Duodenal mucosa (tissue), 2 donors: Measurements from ENCODE around the gene KRTAP10-3.

Experiments
- H3K27ac ChIP-seq: one replicate; pipeline ENCODE4 v1.7.0; 2013; ENCODE audit warnings: low read depth, low read length
- H3K27me3 ChIP-seq, 2 donors: one replicate each; pipeline ENCODE4 v1.7.0; 2013; ENCODE audit warnings: low read length in 2 of 2, control low read depth in 1 of 2; ENCODE audit not compliant: insufficient read depth in 2 of 2, control insufficient read depth in 1 of 2
- H3K36me3 ChIP-seq, 2 donors: one replicate each; pipeline ENCODE4 v1.7.0; 2013; ENCODE audit warnings: low read length in 2 of 2, control low read depth in 1 of 2; ENCODE audit not compliant: insufficient read depth in 2 of 2, control insufficient read depth in 1 of 2
- H3K4me1 ChIP-seq, 2 donors: one replicate each; pipeline ENCODE4 v1.7.0; 2013; ENCODE audit warnings: low read length in 2 of 2, control low read depth in 1 of 2; ENCODE audit not compliant: insufficient read depth in 2 of 2, control insufficient read depth in 1 of 2
- H3K4me3 ChIP-seq, 2 donors: one replicate each; pipeline ENCODE4 v1.7.0; 2013; ENCODE audit warnings: low read length in 2 of 2, low read depth in 1 of 2
- H3K9ac ChIP-seq, 2 donors: one replicate each; pipeline ENCODE4 v1.7.0; 2013; ENCODE audit warnings: low read length in 2 of 2, low read depth in 1 of 2
- H3K9me3 ChIP-seq, 2 donors: one replicate each; pipeline ENCODE4 v1.7.0; 2013; ENCODE audit warnings: low read length in 2 of 2, control low read depth in 1 of 2; ENCODE audit not compliant: control insufficient read depth in 1 of 2

KRTAP10-3 gene

GRCh38 chr21:44516828-44517174 is 41.8 kb downstream of the KRTAP10-3 start:
- Histone ChIP-seq H3K36me3 (no peaks in the 10 kb centered on the region), H3K27me3 (no peaks in the 10 kb centered on the region), H3K4me3 (no peak overlapping the region), H3K9ac (no peak overlapping the region), H3K27ac (no peak overlapping the region), H3K4me1 (no peaks in the 10 kb centered on the region), H3K9me3 (no peaks in the 10 kb centered on the region)

GRCh38 chr21:44516342-44516741 is 42.3 kb downstream of the KRTAP10-3 start:
- H3K4me1 ChIP-seq = no peaks in the 10 kb centered on the region
- no peaks in the 10 kb centered on the region for H3K36me3 ChIP-seq
- H3K27me3 ChIP-seq = no peaks in the 10 kb centered on the region
- no peaks in the 10 kb centered on the region for H3K9me3 ChIP-seq
- H3K27ac ChIP-seq = no peak overlapping the region
- H3K4me3 ChIP-seq = no peak overlapping the region
- H3K9ac ChIP-seq = no peak overlapping the region

- Histone ChIP-seq H3K4me3 (no peak overlapping the region), H3K9ac (no peak overlapping the region), H3K4me1 (peaks cover 5 to 7% of the 10 kb centered on the region in 2 donors), H3K9me3 (no peaks in the 10 kb centered on the region), H3K36me3 (no peaks in the 10 kb centered on the region), H3K27ac (no peak overlapping the region), H3K27me3 (no peaks in the 10 kb centered on the region)
Observed at GRCh38 chr21:44515359-44516165, 43.0 kb downstream of the KRTAP10-3 start.

- H3K9ac ChIP-seq = no peak overlapping the region
- no peaks in the 10 kb centered on the region for H3K36me3 ChIP-seq
Observed at GRCh38 chr21:44514746-44515358, 43.7 kb downstream of the KRTAP10-3 start.

GRCh38 chr21:44514218-44514520 is 44.4 kb downstream of the KRTAP10-3 start:
- no peaks in the 10 kb centered on the region for H3K36me3 ChIP-seq
- H3K27ac ChIP-seq = no peak overlapping the region
- H3K9me3 ChIP-seq = no peaks in the 10 kb centered on the region
- H3K9ac ChIP-seq = no peak overlapping the region
- H3K4me1 ChIP-seq = peaks cover 12 to 16% of the 10 kb centered on the region in 2 donors
- H3K4me3 ChIP-seq = no peak overlapping the region
- no peaks in the 10 kb centered on the region for H3K27me3 ChIP-seq

More at GRCh38 chr21:44514746-44515358, 43.7 kb downstream of the KRTAP10-3 start:
- Histone ChIP-seq H3K9me3 (no peaks in the 10 kb centered on the region), H3K4me1 (peaks cover 12 to 13% of the 10 kb centered on the region in 2 donors), H3K4me3 (no peak overlapping the region), H3K27ac (no peak overlapping the region), H3K27me3 (no peaks in the 10 kb centered on the region)

- H3K27ac ChIP-seq = no peak overlapping the region
- no peaks in the 10 kb centered on the region for H3K9me3 ChIP-seq
- H3K27me3 ChIP-seq = peaks cover 0 to 2% of the 10 kb centered on the region in 2 donors
- H3K9ac ChIP-seq = no peak overlapping the region
- no peaks in the 10 kb centered on the region for H3K36me3 ChIP-seq
- no peak overlapping the region for H3K4me3 ChIP-seq
- peaks cover 12 to 16% of the 10 kb centered on the region in 2 donors for H3K4me1 ChIP-seq
Observed at GRCh38 chr21:44513389-44514217, 45.0 kb downstream of the KRTAP10-3 start.

- H3K27me3 ChIP-seq = peaks cover 0 to 4% of the 10 kb centered on the region in 2 donors
- H3K36me3 ChIP-seq = no peaks in the 10 kb centered on the region
- no peak overlapping the region for H3K9ac ChIP-seq
Observed at GRCh38 chr21:44512496-44513388, 45.9 kb downstream of the KRTAP10-3 start.

GRCh38 chr21:44511938-44512275 is 46.7 kb downstream of the KRTAP10-3 start:
- Histone ChIP-seq H3K4me1 (peaks cover 12 to 16% of the 10 kb centered on the region in 2 donors), H3K9me3 (no peaks in the 10 kb centered on the region), H3K27ac (no peak overlapping the region), H3K36me3 (no peaks in the 10 kb centered on the region), H3K27me3 (peaks cover 0 to 4% of the 10 kb centered on the region in 2 donors), H3K4me3 (no peak overlapping the region), H3K9ac (no peak overlapping the region)

More at GRCh38 chr21:44512496-44513388, 45.9 kb downstream of the KRTAP10-3 start:
- Histone ChIP-seq H3K4me1 (peaks cover 12 to 16% of the 10 kb centered on the region in 2 donors), H3K27ac (no peak overlapping the region), H3K4me3 (no peak overlapping the region), H3K9me3 (no peaks in the 10 kb centered on the region)

GRCh38 chr21:44511219-44511937 is 47.2 kb downstream of the KRTAP10-3 start:
- peaks cover 0 to 4% of the 10 kb centered on the region in 2 donors for H3K27me3 ChIP-seq
- H3K9ac ChIP-seq = no peak overlapping the region
- peaks cover 12 to 16% of the 10 kb centered on the region in 2 donors for H3K4me1 ChIP-seq
- no peak overlapping the region for H3K27ac ChIP-seq
- H3K9me3 ChIP-seq = no peaks in the 10 kb centered on the region
- no peak overlapping the region for H3K4me3 ChIP-seq
- H3K36me3 ChIP-seq = no peaks in the 10 kb centered on the region
